Uterus (tissue), 4 donors: ENCODE results near the gene SMG7. TPM values are rescaled to one million over a fixed set of nuclear protein-coding genes. Genes with fewer than 3 reads are reported as not detected.

ENCODE experiments used
- DNase-seq, 2 donors: peaks; one replicate each; pipeline ENCODE4 v3.0.0-alpha.2; 2019 to 2020
- H3K27ac ChIP-seq, 2 donors: fragments of 200-600 bp; sonication (generic); 1 replicate in 1 of 2; 2 replicates in 1 of 2; pipeline ENCODE4 v1.5.1; 2016 to 2018
- H3K27me3 ChIP-seq, 2 donors: fragments of 200-600 bp; sonication (generic); one replicate each; pipeline ENCODE4 v1.5.1; 2018 to 2019; ENCODE audit warnings: control low read depth in 1 of 2
- H3K36me3 ChIP-seq, 2 donors: fragments of 200-600 bp; sonication (generic); one replicate each; pipeline ENCODE4 v1.5.1; 2019; ENCODE audit warnings: control low read depth in 1 of 2
- H3K4me1 ChIP-seq, 2 donors: fragments of 200-600 bp; sonication (generic); one replicate each; pipeline ENCODE4 v1.5.1; 2018 to 2019; ENCODE audit warnings: control low read depth in 1 of 2
- H3K4me3 ChIP-seq, 2 donors: fragments of 200-600 bp; sonication (generic); 1 replicate in 1 of 2; 2 replicates in 1 of 2; pipeline ENCODE4 v1.5.1; 2018 to 2019; ENCODE audit warnings: mild to moderate bottlenecking in 1 of 2
- H3K9me3 ChIP-seq, 2 donors: fragments of 200-600 bp; sonication (generic); one replicate each; pipeline ENCODE4 v1.5.1; 2019; ENCODE audit warnings: control low read depth in 1 of 2
- POLR2A ChIP-seq, 2 donors: fragments of 450-650 bp; IDR thresholded peaks; one replicate each; pipeline ENCODE4 v1.6.1; 2016; ENCODE audit warnings: antibody characterized with exemption in 2 of 2, mild to moderate bottlenecking in 1 of 2, moderate library complexity in 1 of 2
- intact Hi-C: fragments of 100-400 bp; cut with DNase I; formaldehyde crosslinking; loops from one replicate; pipeline ENCODE4 v1.15.1; 2023; ENCODE audit warnings: low total_unique reads
- total RNA-seq, 4 donors: library from RNA; depleted of rRNA in 3 of 4; stranded (reverse); fragments of >200 nt in 3 of 4; gene quantifications; one replicate each; pipeline versions ENCODE4 v1.1.0 to v1.2.4, GENCODE V29; 2014 to 2023
- TF ChIP-seq, protein P1 (sequence below), 4 experiments: fragments of 200-600 bp in 2 of 4; fragments of 450-650 bp in 2 of 4; sonication (generic) in 2 of 4; IDR thresholded peaks; one replicate each; pipeline ENCODE4 v1.5.1; 2016 to 2019; ENCODE audit warnings: antibody characterized with exemption in 4 of 4, mild to moderate bottlenecking in 2 of 4, moderate library complexity in 1 of 4
- donor health status: DM: yes; HTN: yes; CAD: no.

Gene SMG7
- total RNA-seq, 4 donors from 2014 or later: 9.1 to 63.1 (median 37.0) TPM

DNA sequence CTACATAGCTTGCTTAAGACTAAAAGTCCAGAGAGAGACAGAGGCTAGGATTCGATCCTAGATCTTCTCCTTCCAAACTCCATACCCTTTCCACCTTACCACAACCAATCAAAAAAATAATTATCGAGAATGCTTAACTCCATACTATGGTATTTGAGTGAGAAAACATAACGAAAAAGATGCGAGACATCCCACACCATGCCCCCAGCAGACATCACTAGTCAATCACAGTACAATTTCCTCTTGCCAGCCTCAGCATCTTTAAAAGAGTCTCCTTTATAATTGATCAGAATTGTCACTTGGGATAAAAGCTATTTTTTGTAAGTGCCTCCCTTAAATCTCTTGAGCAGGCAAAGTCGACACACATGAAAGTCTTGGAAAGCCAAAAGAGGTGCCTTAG, 117.1 kb downstream of the SMG7 start:
- no peaks in the 10 kb centered on the region for H3K4me1 ChIP-seq
- H3K4me3 ChIP-seq: no peak overlapping the region
- no peak for TF ChIP-seq POLR2A (IDR thresholded peaks at IDR 0.05)
- TF ChIP-seq, protein P1, sequence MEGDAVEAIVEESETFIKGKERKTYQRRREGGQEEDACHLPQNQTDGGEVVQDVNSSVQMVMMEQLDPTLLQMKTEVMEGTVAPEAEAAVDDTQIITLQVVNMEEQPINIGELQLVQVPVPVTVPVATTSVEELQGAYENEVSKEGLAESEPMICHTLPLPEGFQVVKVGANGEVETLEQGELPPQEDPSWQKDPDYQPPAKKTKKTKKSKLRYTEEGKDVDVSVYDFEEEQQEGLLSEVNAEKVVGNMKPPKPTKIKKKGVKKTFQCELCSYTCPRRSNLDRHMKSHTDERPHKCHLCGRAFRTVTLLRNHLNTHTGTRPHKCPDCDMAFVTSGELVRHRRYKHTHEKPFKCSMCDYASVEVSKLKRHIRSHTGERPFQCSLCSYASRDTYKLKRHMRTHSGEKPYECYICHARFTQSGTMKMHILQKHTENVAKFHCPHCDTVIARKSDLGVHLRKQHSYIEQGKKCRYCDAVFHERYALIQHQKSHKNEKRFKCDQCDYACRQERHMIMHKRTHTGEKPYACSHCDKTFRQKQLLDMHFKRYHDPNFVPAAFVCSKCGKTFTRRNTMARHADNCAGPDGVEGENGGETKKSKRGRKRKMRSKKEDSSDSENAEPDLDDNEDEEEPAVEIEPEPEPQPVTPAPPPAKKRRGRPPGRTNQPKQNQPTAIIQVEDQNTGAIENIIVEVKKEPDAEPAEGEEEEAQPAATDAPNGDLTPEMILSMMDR (IDR thresholded peaks at IDR 0.05): no peak
- H3K36me3 ChIP-seq: no peaks in the 10 kb centered on the region
- H3K27ac ChIP-seq: no peak overlapping the region
- no peak for DNase-seq
- H3K9me3 ChIP-seq: no peaks in the 10 kb centered on the region
- intact Hi-C loops: no loop called here
- no peaks in the 10 kb centered on the region for H3K27me3 ChIP-seq

DNA sequence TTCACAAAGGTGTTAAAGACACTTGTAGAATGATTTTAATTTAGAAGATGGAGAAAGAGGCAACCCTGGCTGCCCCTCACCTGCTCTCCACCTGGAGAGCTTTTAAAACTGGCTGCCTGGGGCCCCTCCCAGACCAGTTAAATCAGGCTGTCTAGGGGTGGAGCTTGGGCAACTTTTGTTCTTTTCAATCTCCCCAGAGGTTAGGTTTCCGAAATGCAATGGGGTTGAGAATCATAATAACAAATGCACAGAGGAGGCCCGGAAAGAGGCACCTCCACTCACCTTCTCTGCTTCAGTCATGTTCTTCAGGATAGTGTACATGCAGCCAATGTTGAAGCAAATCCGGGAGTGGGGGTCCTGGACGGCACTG, 117.6 kb downstream of the SMG7 start:
- Histone ChIP-seq H3K27ac (no peak overlapping the region), H3K4me3 (no peak overlapping the region), H3K9me3 (no peaks in the 10 kb centered on the region), H3K4me1 (no peaks in the 10 kb centered on the region), H3K36me3 (no peaks in the 10 kb centered on the region), H3K27me3 (no peaks in the 10 kb centered on the region)
- TF ChIP-seq, protein P1 (IDR thresholded peaks at IDR 0.05): no peak
- no peak for TF ChIP-seq POLR2A (IDR thresholded peaks at IDR 0.05)
- intact Hi-C loops: no loop called here
- DNase-seq: no peak

DNA sequence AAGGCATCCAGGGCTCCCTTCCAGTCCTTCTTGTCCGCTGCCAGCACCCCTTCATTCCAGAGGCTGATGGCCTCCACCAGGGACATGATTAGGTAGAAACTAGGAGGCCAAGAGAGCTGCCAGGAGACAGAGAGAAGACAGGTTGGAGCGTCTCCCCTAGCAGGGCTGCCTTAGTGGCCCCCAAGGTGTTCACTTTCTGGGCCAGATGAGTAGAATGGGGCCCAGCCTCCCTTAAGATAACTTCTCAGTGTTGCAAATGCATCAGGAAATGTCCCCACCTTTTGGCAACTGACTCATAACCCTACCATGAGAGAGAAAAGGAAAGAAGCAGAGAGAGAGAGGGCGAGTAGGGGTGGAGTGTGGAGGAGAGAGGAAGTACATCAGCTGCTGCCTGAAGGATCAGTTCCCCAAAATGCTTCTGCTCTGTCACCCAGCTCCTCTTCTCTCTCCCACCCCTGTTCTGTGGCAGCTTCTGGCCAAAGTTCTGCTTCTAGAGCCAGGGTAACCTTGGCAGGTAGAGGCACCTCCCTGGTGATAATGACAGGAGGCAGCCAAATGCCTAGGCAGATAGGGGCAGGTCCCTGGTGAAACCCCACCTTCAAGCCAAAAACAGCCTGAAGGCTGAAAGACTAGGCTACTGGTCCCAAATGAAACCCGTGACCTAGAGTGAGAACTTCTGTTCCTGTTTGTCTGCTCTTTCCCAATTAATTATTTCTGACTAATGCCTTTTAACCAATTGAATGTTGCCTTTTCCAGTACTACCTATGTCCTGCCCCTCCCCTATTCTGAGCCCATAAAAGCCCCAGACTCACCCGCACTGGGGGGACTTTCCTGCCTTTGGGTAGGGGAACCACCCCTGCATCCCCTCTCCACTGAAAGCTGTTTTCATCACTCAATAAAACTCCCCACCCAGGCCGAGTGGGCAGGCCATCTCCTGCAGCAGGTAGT, 118.2 kb downstream of the SMG7 start, which contains the start of gene NCF2:
Gene NCF2 (minus strand): TSS at position 216 of the 948 bp plus-strand sequence. CDS start 130 bp downstream, at position 86.
- H3K9me3 ChIP-seq: no peaks in the 10 kb centered on the region
- peak within 1 kb of the TSS in 1 of 2 donors; percentile 27 for H3K27ac ChIP-seq
- no peaks in the 10 kb centered on the region for H3K36me3 ChIP-seq
- no peaks in the 10 kb centered on the region for H3K27me3 ChIP-seq
- intact Hi-C loops: no loop called here
- no peak within 1 kb of the TSS for H3K4me3 ChIP-seq
- no peak for DNase-seq
- no peak for TF ChIP-seq POLR2A (IDR thresholded peaks at IDR 0.05)
- TF ChIP-seq, protein P1 (IDR thresholded peaks at IDR 0.05): no peak
- H3K4me1 ChIP-seq: no peaks in the 10 kb centered on the region

DNA sequence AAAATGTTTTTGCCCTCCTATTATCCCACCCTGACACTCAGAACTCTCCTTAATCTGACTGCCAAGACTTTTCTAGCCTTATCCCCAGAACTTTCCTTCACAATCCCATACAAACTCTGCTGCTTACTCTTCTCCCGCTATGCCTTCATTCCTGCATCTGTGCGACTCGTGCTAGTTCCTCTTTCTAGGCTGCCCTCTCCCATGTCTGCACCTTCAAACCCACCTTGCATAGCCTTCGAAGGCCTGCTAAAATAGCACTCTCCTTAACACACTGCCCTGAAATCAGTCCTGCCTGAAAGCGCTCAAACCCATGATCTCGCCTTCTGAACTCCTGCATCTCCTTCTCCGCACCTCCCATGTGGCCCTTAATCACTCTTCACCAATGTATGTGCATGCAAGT, 120.4 kb downstream of the SMG7 start:
- no peaks in the 10 kb centered on the region for H3K9me3 ChIP-seq
- no peak overlapping the region for H3K4me3 ChIP-seq
- no peaks in the 10 kb centered on the region for H3K4me1 ChIP-seq
- no peaks in the 10 kb centered on the region for H3K27me3 ChIP-seq
- H3K36me3 ChIP-seq: no peaks in the 10 kb centered on the region
- TF ChIP-seq POLR2A (IDR thresholded peaks at IDR 0.05): no peak
- TF ChIP-seq, protein P1 (IDR thresholded peaks at IDR 0.05): no peak
- intact Hi-C loops: no loop called here
- no peak for DNase-seq
- no peak overlapping the region for H3K27ac ChIP-seq

DNA sequence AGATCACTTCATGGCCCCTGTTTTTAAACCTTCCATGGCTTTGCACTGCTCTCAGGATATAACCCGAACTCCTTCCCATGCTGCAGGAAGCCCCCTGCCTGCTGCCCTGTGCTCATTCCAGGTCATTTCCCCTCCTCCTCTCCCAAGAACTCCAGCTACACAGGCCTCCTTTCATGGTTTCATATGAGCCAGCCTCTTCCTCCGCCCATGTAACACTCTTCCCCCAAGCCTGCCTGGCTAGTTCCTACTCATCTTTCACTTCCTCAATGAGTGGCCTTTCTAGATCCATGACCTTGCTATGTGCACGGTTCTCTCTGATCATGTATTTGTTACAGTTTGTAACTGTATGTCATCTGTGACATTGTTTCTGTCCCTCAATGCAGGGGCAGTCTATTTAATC, 121.1 kb downstream of the SMG7 start:
- no peaks in the 10 kb centered on the region for H3K9me3 ChIP-seq
- no peak overlapping the region for H3K27ac ChIP-seq
- no peaks in the 10 kb centered on the region for H3K36me3 ChIP-seq
- H3K4me3 ChIP-seq: no peak overlapping the region
- H3K27me3 ChIP-seq: no peaks in the 10 kb centered on the region
- DNase-seq: no peak
- no peak for TF ChIP-seq POLR2A (IDR thresholded peaks at IDR 0.05)
- TF ChIP-seq, protein P1 (IDR thresholded peaks at IDR 0.05): no peak
- intact Hi-C loops: no loop called here
- no peaks in the 10 kb centered on the region for H3K4me1 ChIP-seq
